ENCODE results near the gene CFAP221. TPM values are rescaled to one million over a fixed set of nuclear protein-coding genes. Genes with fewer than 3 reads are reported as not detected.

CFAP221 gene
- total RNA-seq, 1 experiment from 2014 or later, result 0.20 TPM

GRCh38 chr2:119644186-119644585 is 99.9 kb downstream of the CFAP221 start:
- no peak overlapping the region for H2BK20ac ChIP-seq (ENCODE audit: low read depth, low read length, poor library complexity, severe bottlenecking)
- H2BK120ac ChIP-seq (ENCODE audit: low read depth, low read length, poor library complexity, severe bottlenecking), result no peak overlapping the region
- no CpG with 5 or more reads among the region's 3 CpGs for WGBS (ENCODE audit: extremely low coverage, insufficient read length, low lambda C conversion rate)
- no peak overlapping the region for H3K14ac ChIP-seq (ENCODE audit: insufficient read depth, low read length)
- no peaks in the 10 kb centered on the region for H3K36me3 Mint-ChIP-seq (ENCODE audit: insufficient read depth in 1 of 3, low read depth in 3 of 3)
- H4K91ac ChIP-seq (ENCODE audit: insufficient read length, low read depth, low read length), result no peak overlapping the region
- no peaks in the 10 kb centered on the region; the same call in 1 of the 2 replicates for H3K4me1 ChIP-seq (ENCODE audit: insufficient read depth, low read length)
- H4K20me1 ChIP-seq (ENCODE audit: control insufficient read depth, insufficient read depth, insufficient read length), result no peaks in the 10 kb centered on the region
- H2BK5ac ChIP-seq (ENCODE audit: insufficient read length, low read length), result no peak overlapping the region
- H3K27me3 Mint-ChIP-seq (ENCODE audit: low read depth), result peaks cover 15% of the 10 kb centered on the region
- no peaks in the 10 kb centered on the region for H3K27me3 ChIP-seq (ENCODE audit: insufficient read depth, low read length)
- TF ChIP-seq CTCF (conservative IDR thresholded peaks at IDR 0.05), result no peak
- H3K23me2 ChIP-seq (ENCODE audit: insufficient read length, low read depth, low read length, poor library complexity, severe bottlenecking), result no peaks in the 10 kb centered on the region
- DNase-seq, result no peak
- no peak overlapping the region for H3K4me3 Mint-ChIP-seq
- no peak overlapping the region for H3K56ac ChIP-seq (ENCODE audit: insufficient read length, low read depth, low read length)
- no peak overlapping the region for H3K9ac ChIP-seq (ENCODE audit: extremely low read depth, insufficient read length, low read length)
- no peaks in the 10 kb centered on the region for H3K9me3 ChIP-seq (ENCODE audit: control insufficient read depth, low read depth, low read length)
- H3K79me1 ChIP-seq (ENCODE audit: insufficient read depth, low read depth, low read length, poor library complexity, severe bottlenecking), result no peaks in the 10 kb centered on the region
- no peak overlapping the region for H3K4ac ChIP-seq (ENCODE audit: low read depth, low read length)
- H3K27ac Mint-ChIP-seq, result no peak overlapping the region
- no peak overlapping the region for H3K18ac ChIP-seq (ENCODE audit: insufficient read length, low read depth, low read length)
- H3K9me3 Mint-ChIP-seq, result no peaks in the 10 kb centered on the region; a peak in 1 of 5 replicates
- no peaks in the 10 kb centered on the region for H3K79me2 ChIP-seq (ENCODE audit: insufficient read depth, low read length)
- no peak overlapping the region for H3K27ac ChIP-seq (ENCODE audit: insufficient read length, low read depth, low read length)
- H2BK15ac ChIP-seq (ENCODE audit: low read depth, low read length), result no peak overlapping the region
- no peak overlapping the region for H3K23ac ChIP-seq (ENCODE audit: insufficient read length, low read depth, low read length)
- H2AK5ac ChIP-seq (ENCODE audit: insufficient read length, low read length), result no peak overlapping the region
- no peak overlapping the region for H2AFZ ChIP-seq (ENCODE audit: low read length)
- H3K4me2 ChIP-seq (ENCODE audit: insufficient read depth, insufficient read length, low read length), result no peak overlapping the region
- H4K8ac ChIP-seq (replicated peaks; ENCODE audit: insufficient read length, low read depth, low read length), result no peak overlapping the region
- no peak overlapping the region for H4K5ac ChIP-seq (ENCODE audit: insufficient read length, low read depth, low read length)
- peaks cover 4 to 7% of the 10 kb centered on the region in 2 experiments for H3K4me1 Mint-ChIP-seq
- H3T11ph ChIP-seq (ENCODE audit: low read length), result no peak overlapping the region
- no peak overlapping the region for H2BK12ac ChIP-seq (ENCODE audit: insufficient read length, low read depth, low read length)

Data from H9 (cell line).